Stimulated activated effector memory CD8-positive, alpha-beta T cell treated with anti-CD3 and anti-CD28 coated beads, Interleukin-12 subunit alpha, Interleukin-12 subunit beta, amount 100 ng/mL, for 72 hours (primary cell): ENCODE data around the gene OXTR.

Source experiments
- ATAC-seq: fragments of 150-1000 bp; cut with Tn5 transposase; 2 replicates; pipeline ENCODE4 v1.10.0; 2021
- DNase-seq, 2 donors: peaks; one replicate each; pipeline ENCODE4 v3.0.0; 2021 to 2022; ENCODE audit warnings: low spot score in 2 of 2
- H3K27ac Mint-ChIP-seq: one replicate; pipeline ENCODE4 v1.8.0; 2022; ENCODE audit warnings: mild to moderate bottlenecking, mixed read lengths
- H3K36me3 Mint-ChIP-seq: one replicate; pipeline ENCODE4 v1.8.0; 2022; ENCODE audit warnings: mild to moderate bottlenecking, mixed read lengths
- H3K4me1 Mint-ChIP-seq: one replicate; pipeline ENCODE4 v1.8.0; 2022; ENCODE audit warnings: mixed read lengths
- H3K4me3 Mint-ChIP-seq: one replicate; pipeline ENCODE4 v1.8.0; 2022; ENCODE audit warnings: mild to moderate bottlenecking, mixed read lengths
- H3K9me3 Mint-ChIP-seq: one replicate; pipeline ENCODE4 v1.8.0; 2022; ENCODE audit warnings: mixed read lengths

Gene OXTR

GRCh38 chr3:8776406-8776805 is 7.0 kb upstream of the OXTR start:
- no peak for ATAC-seq
- Mint-ChIP-seq H3K4me1 (no peaks in the 10 kb centered on the region), H3K4me3 (no peak overlapping the region), H3K36me3 (no peaks in the 10 kb centered on the region), H3K9me3 (peaks cover 7% of the 10 kb centered on the region), H3K27ac (no peak overlapping the region)
- DNase-seq = no peak

- Mint-ChIP-seq H3K4me1 (no peaks in the 10 kb centered on the region), H3K36me3 (no peaks in the 10 kb centered on the region), H3K9me3 (peaks cover 7% of the 10 kb centered on the region), H3K27ac (no peak overlapping the region), H3K4me3 (no peak overlapping the region)
- ATAC-seq (no peak), DNase-seq (no peak)
Measured at GRCh38 chr3:8775602-8776001, 6.2 kb upstream of the OXTR start.

- Mint-ChIP-seq H3K4me1 (no peaks in the 10 kb centered on the region), H3K9me3 (peaks cover 7% of the 10 kb centered on the region), H3K4me3 (no peak overlapping the region), H3K36me3 (no peaks in the 10 kb centered on the region), H3K27ac (no peak overlapping the region)
- ATAC-seq (no peak), DNase-seq (no peak)
Measured at GRCh38 chr3:8775181-8775580, 5.8 kb upstream of the OXTR start.

GRCh38 chr3:8773941-8774542 is 4.6 kb upstream of the OXTR start:
- Mint-ChIP-seq H3K9me3 (peaks cover 4% of the 10 kb centered on the region), H3K36me3 (no peaks in the 10 kb centered on the region), H3K4me3 (no peak overlapping the region), H3K27ac (no peak overlapping the region), H3K4me1 (peaks cover 7% of the 10 kb centered on the region)
- ATAC-seq (no peak), DNase-seq (peak in 1 of 2 donors; percentile 29)

GRCh38 chr3:8768364-8769087 is 887 bp downstream of the OXTR start:
- DNase-seq (peak in 1 of 2 donors; percentile 50), ATAC-seq (no peak)
- H3K27ac Mint-ChIP-seq = no peak overlapping the region
- H3K4me1 Mint-ChIP-seq = peaks cover 14% of the 10 kb centered on the region
- H3K36me3 Mint-ChIP-seq = no peaks in the 10 kb centered on the region
- H3K4me3 Mint-ChIP-seq = peak overlapping the region; percentile 31
- no peaks in the 10 kb centered on the region for H3K9me3 Mint-ChIP-seq

GRCh38 chr3:8767667-8768363 is 1.6 kb downstream of the OXTR start:
- Mint-ChIP-seq H3K9me3 (no peaks in the 10 kb centered on the region), H3K4me1 (peaks cover 14% of the 10 kb centered on the region), H3K4me3 (no peak overlapping the region), H3K36me3 (no peaks in the 10 kb centered on the region), H3K27ac (no peak overlapping the region)
- no peak for ATAC-seq
- peak in 1 of 2 donors; percentile 49 for DNase-seq

GRCh38 chr3:8767256-8767666 is 2.2 kb downstream of the OXTR start:
- peaks cover 14% of the 10 kb centered on the region for H3K4me1 Mint-ChIP-seq
- no peak overlapping the region for H3K27ac Mint-ChIP-seq
- no peak overlapping the region for H3K4me3 Mint-ChIP-seq
- H3K36me3 Mint-ChIP-seq = no peaks in the 10 kb centered on the region
- no peak for ATAC-seq
- H3K9me3 Mint-ChIP-seq = no peaks in the 10 kb centered on the region
- DNase-seq = peak in 1 of 2 donors; percentile 41

GRCh38 chr3:8766148-8766547 is 3.3 kb downstream of the OXTR start:
- peaks cover 14% of the 10 kb centered on the region for H3K4me1 Mint-ChIP-seq
- no peaks in the 10 kb centered on the region for H3K36me3 Mint-ChIP-seq
- H3K9me3 Mint-ChIP-seq = no peaks in the 10 kb centered on the region
- no peak overlapping the region for H3K4me3 Mint-ChIP-seq
- ATAC-seq = peak; percentile 12
- DNase-seq = peak in 1 of 2 donors; percentile 42
- no peak overlapping the region for H3K27ac Mint-ChIP-seq

- ATAC-seq = no peak
- Mint-ChIP-seq H3K27ac (no peak overlapping the region), H3K4me1 (peaks cover 14% of the 10 kb centered on the region), H3K4me3 (no peak overlapping the region), H3K9me3 (no peaks in the 10 kb centered on the region), H3K36me3 (no peaks in the 10 kb centered on the region)
- DNase-seq = peak in 1 of 2 donors; percentile 43
Measured at GRCh38 chr3:8765528-8765927, 3.9 kb downstream of the OXTR start.

GRCh38 chr3:8764528-8764927 is 4.9 kb downstream of the OXTR start:
- no peaks in the 10 kb centered on the region for H3K36me3 Mint-ChIP-seq
- ATAC-seq (no peak), DNase-seq (peak in 1 of 2 donors; percentile 33)
- peaks cover 12% of the 10 kb centered on the region for H3K4me1 Mint-ChIP-seq
- H3K27ac Mint-ChIP-seq = no peak overlapping the region
- no peak overlapping the region for H3K4me3 Mint-ChIP-seq
- H3K9me3 Mint-ChIP-seq = no peaks in the 10 kb centered on the region

- Mint-ChIP-seq H3K4me3 (no peak overlapping the region), H3K4me1 (no peaks in the 10 kb centered on the region), H3K9me3 (no peaks in the 10 kb centered on the region), H3K36me3 (no peaks in the 10 kb centered on the region), H3K27ac (no peak overlapping the region)
- no peak for ATAC-seq
- no peak for DNase-seq
Measured at GRCh38 chr3:8762607-8763377, 6.6 kb downstream of the OXTR start.

- H3K27ac Mint-ChIP-seq = no peak overlapping the region
- H3K36me3 Mint-ChIP-seq = no peaks in the 10 kb centered on the region
- no peak overlapping the region for H3K4me3 Mint-ChIP-seq
- ATAC-seq = no peak
- no peak for DNase-seq
- H3K4me1 Mint-ChIP-seq = no peaks in the 10 kb centered on the region
- H3K9me3 Mint-ChIP-seq = no peaks in the 10 kb centered on the region
Measured at GRCh38 chr3:8761866-8762265, 7.5 kb downstream of the OXTR start.

- Mint-ChIP-seq H3K9me3 (no peaks in the 10 kb centered on the region), H3K4me1 (no peaks in the 10 kb centered on the region), H3K4me3 (no peak overlapping the region), H3K27ac (no peak overlapping the region), H3K36me3 (no peaks in the 10 kb centered on the region)
- ATAC-seq (no peak), DNase-seq (no peak)
Measured at GRCh38 chr3:8760506-8760905, 8.9 kb downstream of the OXTR start.

GRCh38 chr3:8760091-8760490 is 9.3 kb downstream of the OXTR start:
- Mint-ChIP-seq H3K36me3 (no peaks in the 10 kb centered on the region), H3K4me1 (no peaks in the 10 kb centered on the region), H3K4me3 (no peak overlapping the region), H3K27ac (no peak overlapping the region), H3K9me3 (no peaks in the 10 kb centered on the region)
- ATAC-seq (no peak), DNase-seq (no peak)

GRCh38 chr3:8759038-8759707 is 10.2 kb downstream of the OXTR start:
- Mint-ChIP-seq H3K4me3 (no peak overlapping the region), H3K36me3 (no peaks in the 10 kb centered on the region), H3K4me1 (no peaks in the 10 kb centered on the region), H3K9me3 (no peaks in the 10 kb centered on the region), H3K27ac (no peak overlapping the region)
- ATAC-seq (no peak), DNase-seq (no peak)
